Measurements from ENCODE around the gene MAP2.

Gene MAP2

GRCh38 chr2:209423562-209424198 lies at the start of gene MAP2:
Gene MAP2 (plus strand): TSS chr2:209424047. CDS start chr2:209653171, 229,124 bp downstream.
- peak; percentile 78 for DNase-seq (ENCODE audit: low read depth)

GRCh38 chr2:209376686-209377085 lies 47.2 kb upstream of the MAP2 start:
- DNase-seq (ENCODE audit: low read depth) = no peak

- DNase-seq (ENCODE audit: low read depth) = no peak
Measured at GRCh38 chr2:209380293-209380692, 43.6 kb upstream of the MAP2 start.

- DNase-seq (ENCODE audit: low read depth) = no peak
Measured at GRCh38 chr2:209381091-209381490, 42.8 kb upstream of the MAP2 start.

GRCh38 chr2:209382775-209383174 lies 41.1 kb upstream of the MAP2 start:
- no peak for DNase-seq (ENCODE audit: low read depth)

GRCh38 chr2:209383212-209383611 lies 40.6 kb upstream of the MAP2 start:
- DNase-seq (ENCODE audit: low read depth) = peak; percentile 25

GRCh38 chr2:209387389-209387788 lies 36.5 kb upstream of the MAP2 start:
- DNase-seq (ENCODE audit: low read depth) = no peak

- peak; percentile 11 for DNase-seq (ENCODE audit: low read depth)
Measured at GRCh38 chr2:209388446-209389037, 35.3 kb upstream of the MAP2 start.

GRCh38 chr2:209389171-209389618 lies 34.7 kb upstream of the MAP2 start:
- DNase-seq (ENCODE audit: low read depth) = no peak

GRCh38 chr2:209390839-209391238 lies 33.0 kb upstream of the MAP2 start:
- no peak for DNase-seq (ENCODE audit: low read depth)

- DNase-seq (ENCODE audit: low read depth) = peak; percentile 39
Measured at GRCh38 chr2:209391776-209392401, 32.0 kb upstream of the MAP2 start.

GRCh38 chr2:209395229-209395628 lies 28.6 kb upstream of the MAP2 start:
- no peak for DNase-seq (ENCODE audit: low read depth)

GRCh38 chr2:209395652-209396051 lies 28.2 kb upstream of the MAP2 start:
- peak; percentile 23 for DNase-seq (ENCODE audit: low read depth)

- DNase-seq (ENCODE audit: low read depth) = no peak
Measured at GRCh38 chr2:209398463-209398862, 25.4 kb upstream of the MAP2 start.

GRCh38 chr2:209401788-209402187 lies 22.1 kb upstream of the MAP2 start:
- no peak for DNase-seq (ENCODE audit: low read depth)

- DNase-seq (ENCODE audit: low read depth) = no peak
Measured at GRCh38 chr2:209411296-209411695, 12.6 kb upstream of the MAP2 start.

- no peak for DNase-seq (ENCODE audit: low read depth)
Measured at GRCh38 chr2:209411718-209412117, 12.1 kb upstream of the MAP2 start.

GRCh38 chr2:209413311-209414014 lies 10.4 kb upstream of the MAP2 start:
- DNase-seq (ENCODE audit: low read depth) = no peak

- no peak for DNase-seq (ENCODE audit: low read depth)
Measured at GRCh38 chr2:209416913-209417312, 6.9 kb upstream of the MAP2 start.

- DNase-seq (ENCODE audit: low read depth) = no peak
Measured at GRCh38 chr2:209422191-209422754, 1.6 kb upstream of the MAP2 start.

- no peak for DNase-seq (ENCODE audit: low read depth)
Measured at GRCh38 chr2:209424199-209424701, 403 bp downstream of the MAP2 start.

- DNase-seq (ENCODE audit: low read depth) = no peak
Measured at GRCh38 chr2:209424781-209425470, 1.1 kb downstream of the MAP2 start.

Measured in fibroblast of gingiva (primary cell).